Islet of Langerhans (tissue), 1 donor: ENCODE data around the gene SDC1.

Source experiments
- FAIRE-seq: peaks from one replicate; lab custom pipeline; 2011; peaks lifted over from hg19 to GRCh38; lab: Jason Lieb, UNC

The SDC1 gene

DNA sequence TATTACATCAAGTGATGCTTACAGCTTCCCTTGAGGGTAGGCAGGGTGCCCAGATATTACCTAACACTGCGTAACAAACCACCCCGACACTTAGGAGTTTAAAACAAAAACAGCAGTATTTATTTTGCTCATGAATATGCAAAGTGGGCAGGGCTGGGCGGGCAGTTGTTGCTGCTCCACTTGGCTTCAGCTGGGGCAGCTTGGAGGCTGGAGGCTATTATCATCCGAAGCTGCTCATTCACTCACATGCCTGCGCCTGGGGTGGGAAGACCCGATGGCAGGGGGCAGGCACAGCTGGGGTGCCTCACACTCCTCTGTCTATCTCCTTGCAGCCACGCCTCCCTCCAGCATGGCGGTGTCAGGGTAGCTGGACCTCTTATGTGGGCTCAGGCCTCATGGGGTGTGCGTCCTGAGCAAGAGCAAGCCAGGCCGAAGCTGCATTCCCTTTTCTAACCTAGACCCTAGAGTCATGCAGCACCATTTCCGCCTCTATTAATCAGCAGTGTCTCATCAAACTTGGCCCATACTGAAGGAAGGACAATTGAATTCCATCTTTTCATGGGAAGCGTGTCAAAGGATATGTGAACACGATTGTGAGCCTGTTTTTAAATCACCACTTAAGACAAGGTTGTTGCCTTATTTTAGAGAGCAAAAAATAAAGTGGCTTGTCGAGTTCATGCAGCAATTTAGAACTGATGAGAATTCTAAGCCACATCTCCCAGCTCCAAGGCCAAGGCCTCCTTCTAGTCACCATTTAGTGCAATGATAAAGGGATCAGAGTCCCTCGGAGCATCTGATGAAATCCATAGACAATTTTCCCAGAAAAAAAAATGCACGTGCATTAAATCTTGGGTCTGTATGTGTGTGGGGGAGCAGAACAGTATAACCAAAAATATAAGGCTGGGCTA, 54.9 kb downstream of the SDC1 start:
- FAIRE-seq: no peak

DNA sequence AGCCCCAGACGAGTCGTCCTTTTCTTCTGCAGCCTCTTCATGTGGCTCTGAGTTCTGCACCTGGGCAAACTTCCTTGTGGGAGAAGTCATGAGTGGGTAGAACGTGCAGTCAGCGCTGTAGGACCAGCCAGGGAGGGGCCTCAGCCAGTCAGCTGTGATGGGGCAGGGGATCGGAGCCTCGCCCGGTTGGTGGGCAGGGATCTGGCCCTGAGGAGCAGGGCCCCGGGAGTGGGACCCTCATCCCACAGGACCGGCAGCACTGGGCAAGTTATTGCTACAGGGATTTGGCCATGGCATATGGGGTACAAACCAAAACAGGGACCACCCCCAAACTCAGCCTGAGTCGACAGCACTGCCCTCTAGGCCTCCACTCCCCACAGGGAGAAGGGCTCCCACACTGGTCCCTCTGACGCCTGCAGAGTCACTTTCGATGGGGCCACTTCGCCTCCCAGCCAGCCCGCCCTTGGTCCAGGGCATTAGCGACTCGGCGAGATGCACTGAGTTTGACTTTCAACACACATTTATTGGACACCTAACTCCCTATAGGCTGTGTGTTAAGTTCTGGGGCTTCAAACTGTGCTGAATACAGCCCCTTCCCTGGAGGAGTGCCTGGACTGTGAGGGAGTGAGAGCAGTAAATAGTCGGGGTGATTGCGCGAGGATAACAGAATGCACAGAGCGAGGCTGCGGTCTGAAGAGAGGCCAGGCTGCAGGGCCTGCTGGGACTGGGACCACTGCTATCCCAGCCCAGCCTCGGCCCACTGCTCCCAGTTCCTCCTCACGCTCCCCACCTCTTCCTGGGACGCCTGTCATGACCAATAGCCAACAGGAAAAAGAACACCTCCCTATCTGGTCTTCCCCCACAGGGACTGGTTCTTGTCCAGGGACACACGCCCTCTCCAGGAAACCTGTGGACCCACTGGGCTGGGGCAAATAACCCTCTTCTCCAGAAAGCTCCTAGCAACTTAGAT, 55.9 kb downstream of the SDC1 start:
- no peak for FAIRE-seq

DNA sequence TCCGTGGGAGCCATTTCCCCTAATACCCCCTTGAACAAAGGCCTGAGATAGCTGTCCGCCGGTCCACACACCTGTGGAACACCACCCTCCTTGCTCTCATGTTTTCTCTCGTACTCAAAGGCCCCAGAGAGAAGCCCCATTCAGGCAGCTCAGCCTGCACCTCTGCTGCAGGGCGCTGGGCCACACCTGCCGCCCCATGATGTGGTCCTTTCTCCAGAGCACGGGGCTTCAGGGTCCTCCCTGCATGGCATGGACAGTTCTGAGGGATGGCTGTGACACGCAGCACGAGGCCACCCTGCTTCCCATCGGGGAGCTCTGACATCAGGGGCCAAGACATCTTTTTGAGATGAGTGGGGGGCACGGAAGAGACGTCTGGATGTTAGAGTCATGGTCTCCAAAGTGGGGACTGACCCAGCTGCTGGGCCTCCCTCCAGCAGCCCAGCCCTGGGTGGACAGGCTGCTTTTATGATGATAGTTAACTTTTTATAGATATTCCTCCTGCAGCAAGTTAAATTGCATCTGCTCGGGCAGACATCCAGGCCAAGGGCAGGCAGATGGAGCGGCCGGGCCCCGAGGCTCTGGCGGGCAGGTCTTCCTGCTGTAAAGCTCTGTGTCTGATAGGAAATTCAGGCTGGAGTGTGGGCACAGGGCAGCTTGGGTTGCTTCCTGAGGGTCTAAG, 56.7 kb downstream of the SDC1 start:
- FAIRE-seq: no peak

GRCh38 chr2:20167356-20167755, 57.6 kb downstream of the SDC1 start:
- FAIRE-seq: no peak

DNA sequence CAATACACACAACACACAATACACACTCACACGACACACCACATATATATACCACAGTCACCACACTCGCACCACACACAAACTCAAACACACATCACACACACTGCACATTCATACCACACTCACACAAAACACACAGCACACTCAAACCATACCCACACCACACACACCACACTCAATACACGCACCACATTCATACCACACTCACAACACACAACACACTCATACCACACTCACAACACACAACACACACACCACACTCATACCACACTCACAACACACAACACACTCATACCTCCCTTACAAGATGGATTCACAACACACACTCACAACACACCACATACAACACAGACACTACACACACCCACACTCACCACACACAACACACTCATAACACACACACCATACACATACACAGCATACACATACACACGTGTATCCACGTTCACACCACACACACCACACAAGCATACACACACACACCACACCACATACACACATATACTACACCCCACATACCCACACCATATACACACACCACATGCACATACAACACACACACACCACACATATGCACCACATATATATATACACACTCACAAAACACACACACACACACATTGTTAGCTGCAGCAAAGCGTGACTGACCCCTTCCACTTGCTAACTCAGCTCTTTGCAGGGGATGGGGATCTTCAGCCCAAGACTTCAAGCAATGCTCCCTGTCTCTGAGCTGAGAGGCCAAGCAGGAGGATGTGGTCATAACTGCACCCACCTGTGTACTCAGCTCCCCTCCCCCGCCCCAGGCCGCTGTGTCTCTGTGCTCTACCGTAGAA, 59.0 kb downstream of the SDC1 start:
- no peak for FAIRE-seq

DNA sequence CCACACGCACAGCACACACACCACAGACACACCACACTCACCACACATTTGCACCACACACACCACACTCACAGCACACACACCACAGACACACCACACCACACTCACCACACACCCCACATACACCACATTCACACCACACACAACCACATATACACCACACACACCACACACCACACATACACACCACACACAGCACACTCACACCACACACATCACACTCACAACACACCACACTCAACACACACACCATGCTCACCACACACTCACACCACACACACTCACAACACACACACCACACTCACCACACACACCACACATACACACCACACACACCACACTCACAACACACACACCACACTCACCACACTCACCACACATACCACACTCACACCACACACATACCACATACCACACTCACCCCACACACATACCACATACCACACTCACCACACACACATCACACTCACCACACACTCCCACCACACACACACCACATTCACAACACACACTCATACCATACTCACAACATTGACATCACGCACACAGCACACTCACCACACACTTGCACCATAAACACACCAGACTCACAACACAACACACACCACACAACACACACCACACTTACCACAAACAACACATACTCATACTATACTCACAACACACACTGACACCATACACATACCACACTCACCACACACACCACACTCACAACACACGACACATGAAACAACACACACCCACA, 60.0 kb downstream of the SDC1 start:
- no peak for FAIRE-seq

DNA sequence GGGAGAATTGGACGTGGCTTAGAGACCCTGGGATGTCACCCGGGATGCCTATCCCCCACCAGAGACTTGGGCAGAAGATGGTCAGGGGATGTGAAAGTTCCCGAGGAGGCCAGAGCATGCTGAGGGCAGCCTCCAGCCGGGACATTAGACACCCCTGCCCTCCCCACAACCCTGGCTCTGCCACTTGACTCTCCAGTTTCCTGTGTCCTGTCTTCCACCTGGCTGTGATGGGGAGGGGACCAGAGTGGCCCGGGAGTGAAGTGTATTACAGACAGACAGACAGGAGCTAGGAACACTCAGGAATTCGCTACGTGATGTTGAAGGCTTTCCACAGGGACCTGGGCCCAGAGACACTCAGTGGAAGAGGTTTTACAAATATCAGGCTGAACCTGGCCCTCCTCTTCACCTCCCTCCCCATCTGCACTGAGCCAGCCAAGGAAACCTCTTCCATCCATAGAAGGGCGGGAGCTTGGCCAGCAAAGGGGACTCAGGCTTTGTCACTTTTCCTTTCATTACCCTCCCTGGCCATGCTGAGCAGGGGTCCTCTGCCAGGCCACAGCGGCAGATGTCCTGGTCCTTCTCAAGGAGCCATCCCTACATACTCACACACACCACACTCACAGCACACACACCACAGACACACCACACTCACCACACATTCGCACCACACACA, 60.7 kb downstream of the SDC1 start:
- FAIRE-seq: no peak

GRCh38 chr2:20159411-20160070, 65.4 kb downstream of the SDC1 start:
- no peak for FAIRE-seq

- FAIRE-seq: no peak
Measured at GRCh38 chr2:20157193-20157891, 67.6 kb downstream of the SDC1 start.

GRCh38 chr2:20156836-20157192, 68.1 kb downstream of the SDC1 start:
- no peak for FAIRE-seq

DNA sequence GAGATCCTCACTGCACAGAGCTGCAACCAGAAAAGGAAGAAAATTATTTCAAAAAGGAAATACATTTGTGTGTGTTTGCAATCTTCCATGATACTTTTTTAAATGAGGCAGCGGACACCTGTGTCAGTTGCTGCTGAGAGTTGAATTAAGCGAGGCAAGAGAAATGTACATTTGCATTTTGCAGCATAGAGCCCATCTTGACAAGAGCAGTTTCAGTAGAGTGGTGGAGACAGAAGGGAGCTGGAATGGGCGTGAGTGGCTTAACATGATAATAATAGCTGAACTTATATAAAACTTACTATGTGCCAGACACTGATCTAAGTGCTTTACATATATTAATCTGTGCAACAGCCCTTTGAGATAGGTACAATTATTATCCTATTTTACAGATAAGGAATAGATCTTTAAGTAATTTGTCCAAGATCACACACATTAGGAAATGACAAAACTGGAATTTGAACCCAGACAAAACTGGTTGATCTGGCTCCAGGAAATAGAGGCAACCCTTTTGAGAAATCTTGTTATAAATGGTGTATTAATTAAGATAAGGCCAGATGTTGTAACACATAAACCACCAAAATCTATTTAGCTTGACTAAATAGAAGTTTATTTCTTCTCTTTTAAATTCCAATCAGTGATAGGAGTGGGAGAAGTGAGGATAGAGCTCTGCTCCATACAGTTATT, 68.7 kb downstream of the SDC1 start:
- no peak for FAIRE-seq

- no peak for FAIRE-seq
Measured at GRCh38 chr2:20153131-20153851, 71.6 kb downstream of the SDC1 start.

- FAIRE-seq: no peak
Measured at GRCh38 chr2:20150806-20151571, 73.9 kb downstream of the SDC1 start.
